CD14-positive monocyte (primary cell): ENCODE results near the gene NUP210. TPM values are rescaled to one million over a fixed set of nuclear protein-coding genes. Genes with fewer than 3 reads are reported as not detected.

ENCODE experiments used
- DNase-seq, 3 donors: peaks; one replicate each; pipeline ENCODE4 v3.0.0-alpha.2; 2011 to 2022
- H2AFZ ChIP-seq: 2 replicates; pipeline ENCODE4 v1.6.0; 2012; ENCODE audit warnings: mild to moderate bottlenecking, low read depth, low read length, inconsistent platforms; ENCODE audit not compliant: insufficient read depth, poor library complexity, severe bottlenecking
- H3K27ac ChIP-seq, 2 donors: 1 replicate in 1 of 2; 2 replicates in 1 of 2; pipeline ENCODE4 v1.5.1; 2012 to 2013; ENCODE audit warnings: low read length in 2 of 2, control low read depth in 1 of 2, inconsistent platforms in 1 of 2, low read depth in 1 of 2, mild to moderate bottlenecking in 1 of 2
- H3K27me3 ChIP-seq, 2 donors: one replicate each; pipeline versions ENCODE4 v1.6.0 to v1.6.1; 2011 to 2013; ENCODE audit warnings: low read length in 2 of 2; ENCODE audit not compliant: control insufficient read depth in 2 of 2, insufficient read depth in 2 of 2
- H3K36me3 ChIP-seq, 2 donors: replicated peaks in 1 of 2; 1 replicate in 1 of 2; 2 replicates in 1 of 2; pipeline versions ENCODE4 v1.5.1 to v1.6.1; 2012 to 2013; ENCODE audit warnings: low read length in 2 of 2, control low read depth in 1 of 2, inconsistent platforms in 1 of 2, mild to moderate bottlenecking in 1 of 2; ENCODE audit not compliant: insufficient read depth in 2 of 2, control insufficient read depth in 1 of 2
- H3K4me1 ChIP-seq, 2 donors: 1 replicate in 1 of 2; 2 replicates in 1 of 2; pipeline versions ENCODE4 v1.5.1 to v1.6.1; 2012 to 2013; ENCODE audit warnings: low read length in 2 of 2, control low read depth in 1 of 2, inconsistent platforms in 1 of 2, mild to moderate bottlenecking in 1 of 2, moderate library complexity in 1 of 2; ENCODE audit not compliant: insufficient read depth in 2 of 2, control insufficient read depth in 1 of 2
- H3K4me2 ChIP-seq: replicated peaks from 2 replicates; pipeline ENCODE3; 2012; ENCODE audit warnings: low read length, moderate library complexity, mild to moderate bottlenecking; ENCODE audit not compliant: poor library complexity, severe bottlenecking; ENCODE audit errors: extremely low read depth
- H3K4me3 ChIP-seq, 3 experiments: fragments of 200-600 bp in 1 of 3; sonication (generic) in 1 of 3; replicated peaks in 1 of 3; 1 replicate in 2 of 3; 2 replicates in 1 of 3; pipeline ENCODE4 v1.5.1; 2011 to 2013; ENCODE audit warnings: low read length in 3 of 3, mild to moderate bottlenecking in 3 of 3, control low read depth in 2 of 3, low read depth in 2 of 3, inconsistent platforms in 1 of 3, moderate library complexity in 1 of 3
- H3K79me2 ChIP-seq: 2 replicates; pipeline ENCODE4 v1.6.0; 2012; ENCODE audit warnings: mild to moderate bottlenecking, control low read depth, inconsistent platforms, low read length, moderate library complexity; ENCODE audit not compliant: insufficient read depth
- H3K9ac ChIP-seq: 2 replicates; pipeline ENCODE4 v1.6.0; 2017; ENCODE audit warnings: low read length, mild to moderate bottlenecking; ENCODE audit not compliant: insufficient read depth, poor library complexity, severe bottlenecking
- H3K9me3 ChIP-seq, 2 donors: replicated peaks in 1 of 2; 1 replicate in 1 of 2; 2 replicates in 1 of 2; pipeline versions ENCODE4 v1.5.1 to v1.6.1; 2012 to 2013; ENCODE audit warnings: low read length in 2 of 2, control low read depth in 1 of 2; ENCODE audit not compliant: control insufficient read depth in 1 of 2, insufficient read depth in 1 of 2
- H4K20me1 ChIP-seq: 2 replicates; pipeline ENCODE4 v1.6.0; 2012; ENCODE audit warnings: mild to moderate bottlenecking, low read length, control low read depth, moderate library complexity; ENCODE audit not compliant: insufficient read depth
- H3K27ac Mint-ChIP-seq, 7 donors: one replicate each; pipeline ENCODE4 v1.8.0; 2020; ENCODE audit warnings: mild to moderate bottlenecking in 7 of 7, mixed read lengths in 7 of 7, moderate library complexity in 6 of 7, inconsistent platforms in 2 of 7
- H3K27me3 Mint-ChIP-seq, 3 donors: one replicate each; pipeline ENCODE4 v1.8.0; 2021 to 2022; ENCODE audit warnings: low read depth in 3 of 3, mild to moderate bottlenecking in 3 of 3, mixed read lengths in 3 of 3, moderate library complexity in 3 of 3, inconsistent platforms in 1 of 3
- H3K36me3 Mint-ChIP-seq, 2 donors: one replicate each; pipeline ENCODE4 v1.8.0; 2020; ENCODE audit warnings: mixed read lengths in 2 of 2, inconsistent platforms in 1 of 2, mild to moderate bottlenecking in 1 of 2
- H3K4me1 Mint-ChIP-seq: one replicate; pipeline ENCODE4 v1.8.0; 2020; ENCODE audit warnings: mild to moderate bottlenecking, mixed read lengths
- H3K4me3 Mint-ChIP-seq, 2 donors: one replicate each; pipeline ENCODE4 v1.8.0; 2020; ENCODE audit warnings: mild to moderate bottlenecking in 2 of 2, mixed read lengths in 2 of 2, moderate library complexity in 1 of 2
- H3K9me3 Mint-ChIP-seq, 7 donors: one replicate each; pipeline ENCODE4 v1.8.0; 2020 to 2022; ENCODE audit warnings: mixed read lengths in 7 of 7, mild to moderate bottlenecking in 6 of 7, moderate library complexity in 6 of 7, inconsistent platforms in 2 of 7
- CTCF ChIP-seq: fragments of 200-600 bp; IDR thresholded peaks from one replicate; pipeline ENCODE4 v1.8.0; 2022; ENCODE audit warnings: antibody characterized with exemption, mild to moderate bottlenecking
- WGBS: methylation state at CpG from one replicate; pipeline ENCODE4 v1.1.5; 2013; ENCODE audit warnings: missing lambda C conversion rate; ENCODE audit not compliant: insufficient coverage; 5-methylcytosine and 5-hydroxymethylcytosine counted together
- intact Hi-C, 2 donors: fragments of 100-400 bp; cut with micrococcal nuclease; formaldehyde crosslinking; loops; one replicate each; pipeline versions ENCODE4 v1.15.0 to v1.15.1; 2023
- polyA plus RNA-seq, 3 donors: library from polyadenylated mRNA; depleted of rRNA in 1 of 3; unstranded in 2 of 3; stranded (reverse) in 1 of 3; fragments of 300-500 nt in 2 of 3; fragments of >200 nt in 1 of 3; fragmentation: Illumina TruSeq in 2 of 3; gene quantifications; 1 replicate in 2 of 3; 2 replicates in 1 of 3; pipeline ENCODE4 v1.2.3, GENCODE V29; 2012 to 2021

Gene NUP210
- polyA plus RNA-seq, 3 donors: 7.9 to 43.5 (median 13.0) TPM

GRCh38 chr3:13290941-13291340, 129.2 kb downstream of the NUP210 start:
- WGBS: no CpG with 5 or more reads among the region's 3 CpGs
- Histone ChIP-seq H3K9me3 (peaks cover 0 to 8% of the 10 kb centered on the region in 2 donors), H2AFZ (no peak overlapping the region)

GRCh38 chr3:13289771-13290285, 130.3 kb downstream of the NUP210 start:
- no peak overlapping the region for H3K27ac Mint-ChIP-seq
- H3K9me3 Mint-ChIP-seq: peaks cover 4 to 20% (median 14%) of the 10 kb centered on the region in 7 donors
- Histone ChIP-seq H3K4me3 (no peak overlapping the region), H3K36me3 (no peaks in the 10 kb centered on the region), H2AFZ (no peak overlapping the region), H3K4me1 (no peaks in the 10 kb centered on the region), H3K79me2 (no peaks in the 10 kb centered on the region), H3K27me3 (peaks cover 0 to 6% of the 10 kb centered on the region in 2 donors), H3K9ac (no peak overlapping the region), H4K20me1 (no peaks in the 10 kb centered on the region), H3K27ac (no peak overlapping the region), H3K4me2 (no peak overlapping the region), H3K9me3 (peaks cover 8 to 12% of the 10 kb centered on the region in 2 donors)
- H3K4me1 Mint-ChIP-seq: peaks cover under 1% of the 10 kb centered on the region
- TF ChIP-seq CTCF: no peak
- intact Hi-C loops: no loop called here
- peaks cover 13 to 23% (median 14%) of the 10 kb centered on the region in 3 donors for H3K27me3 Mint-ChIP-seq
- 96% methylated on average over 5 of the region's 9 CpGs for WGBS
- H3K4me3 Mint-ChIP-seq: no peak overlapping the region
- no peak for DNase-seq
- H3K36me3 Mint-ChIP-seq: peaks cover 0 to under 1% of the 10 kb centered on the region in 2 donors

More at GRCh38 chr3:13290941-13291340, 129.2 kb downstream of the NUP210 start:
- intact Hi-C loops: no loop called here
- Mint-ChIP-seq H3K9me3 (peaks cover 4 to 14% (median 10%) of the 10 kb centered on the region in 7 donors), H3K27me3 (peaks cover 6 to 12% (median 11%) of the 10 kb centered on the region in 3 donors), H3K4me1 (peaks cover 2% of the 10 kb centered on the region), H3K4me3 (no peak overlapping the region), H3K27ac (no peak overlapping the region), H3K36me3 (no peaks in the 10 kb centered on the region)
- H3K79me2 ChIP-seq: no peaks in the 10 kb centered on the region
- TF ChIP-seq CTCF: no peak
- no peaks in the 10 kb centered on the region for H3K4me1 ChIP-seq
- H4K20me1 ChIP-seq: no peaks in the 10 kb centered on the region
- H3K36me3 ChIP-seq: no peaks in the 10 kb centered on the region
- H3K4me3 ChIP-seq: no peak overlapping the region
- no peak overlapping the region for H3K4me2 ChIP-seq
- no peak overlapping the region for H3K9ac ChIP-seq
- no peaks in the 10 kb centered on the region for H3K27me3 ChIP-seq
- no peak overlapping the region for H3K27ac ChIP-seq
- no peak for DNase-seq
